AG10803 (cell line): ENCODE results near the gene ARFIP1.

Experiments
- DNase-seq: peaks from one replicate; pipeline ENCODE4 v3.0.0; 2010; ENCODE audit warnings: low read depth
- H3K4me3 ChIP-seq: 2 replicates; pipeline ENCODE4 v1.5.1; 2011; ENCODE audit warnings: mild to moderate bottlenecking, low read length, control low read depth
- TF ChIP-seq, protein P1 (sequence below): conservative IDR thresholded peaks from 2 replicates; pipeline ENCODE4 v1.5.1; 2011; ENCODE audit warnings: mild to moderate bottlenecking, low read length, control low read depth, inconsistent platforms

Gene ARFIP1

GRCh38 chr4:152927737-152928136 lies 148.0 kb downstream of the ARFIP1 start:
- TF ChIP-seq, protein P1, sequence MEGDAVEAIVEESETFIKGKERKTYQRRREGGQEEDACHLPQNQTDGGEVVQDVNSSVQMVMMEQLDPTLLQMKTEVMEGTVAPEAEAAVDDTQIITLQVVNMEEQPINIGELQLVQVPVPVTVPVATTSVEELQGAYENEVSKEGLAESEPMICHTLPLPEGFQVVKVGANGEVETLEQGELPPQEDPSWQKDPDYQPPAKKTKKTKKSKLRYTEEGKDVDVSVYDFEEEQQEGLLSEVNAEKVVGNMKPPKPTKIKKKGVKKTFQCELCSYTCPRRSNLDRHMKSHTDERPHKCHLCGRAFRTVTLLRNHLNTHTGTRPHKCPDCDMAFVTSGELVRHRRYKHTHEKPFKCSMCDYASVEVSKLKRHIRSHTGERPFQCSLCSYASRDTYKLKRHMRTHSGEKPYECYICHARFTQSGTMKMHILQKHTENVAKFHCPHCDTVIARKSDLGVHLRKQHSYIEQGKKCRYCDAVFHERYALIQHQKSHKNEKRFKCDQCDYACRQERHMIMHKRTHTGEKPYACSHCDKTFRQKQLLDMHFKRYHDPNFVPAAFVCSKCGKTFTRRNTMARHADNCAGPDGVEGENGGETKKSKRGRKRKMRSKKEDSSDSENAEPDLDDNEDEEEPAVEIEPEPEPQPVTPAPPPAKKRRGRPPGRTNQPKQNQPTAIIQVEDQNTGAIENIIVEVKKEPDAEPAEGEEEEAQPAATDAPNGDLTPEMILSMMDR, result no peak
- H3K4me3 ChIP-seq, result no peak overlapping the region
- no peak for DNase-seq

DNA sequence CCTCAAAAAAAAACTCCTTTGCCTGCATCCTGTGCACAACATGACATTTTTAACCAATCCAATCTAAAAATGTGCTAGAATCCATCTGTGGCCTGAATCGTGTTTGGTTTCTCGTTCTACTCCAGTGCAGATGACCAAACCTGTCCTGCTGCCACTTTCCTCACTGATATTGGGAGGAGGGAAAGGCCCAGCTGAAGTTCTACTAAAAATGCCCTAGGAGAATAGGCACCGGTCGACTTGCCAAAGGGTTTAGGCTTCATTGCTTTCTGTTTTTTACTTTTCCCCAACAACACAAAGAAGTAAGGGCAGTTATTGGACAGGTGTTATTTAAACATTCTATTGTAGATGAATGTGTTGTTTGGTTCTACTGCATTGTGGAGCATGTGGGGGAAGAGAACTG lies 148.5 kb downstream of the ARFIP1 start:
- no peak for DNase-seq
- no peak overlapping the region for H3K4me3 ChIP-seq
- TF ChIP-seq, protein P1, result no peak

- H3K4me3 ChIP-seq, result no peak overlapping the region
- DNase-seq, result no peak
- TF ChIP-seq, protein P1, result no peak
Measured at GRCh38 chr4:152929888-152930287, 150.1 kb downstream of the ARFIP1 start.

DNA sequence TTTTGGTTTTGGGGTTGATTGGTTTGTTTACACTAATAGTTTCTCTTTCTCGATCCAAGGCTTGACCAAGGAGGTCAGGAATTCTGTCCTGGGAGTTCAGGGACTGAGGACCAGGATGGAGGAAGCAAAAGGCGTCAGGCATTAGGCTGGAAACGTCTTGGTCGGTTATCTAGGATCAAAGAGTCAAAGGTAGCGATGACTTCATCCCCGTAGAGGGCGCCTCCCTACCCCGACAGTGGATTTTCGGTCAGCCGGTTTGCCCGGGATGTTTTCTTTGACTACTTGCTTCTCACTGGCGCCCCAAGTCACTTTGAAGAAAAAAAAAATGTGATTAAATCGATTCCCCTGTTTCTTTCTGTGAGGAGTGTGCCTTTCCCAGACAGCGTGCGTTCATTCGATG lies 155.4 kb downstream of the ARFIP1 start:
- no peak for DNase-seq
- H3K4me3 ChIP-seq, result no peak overlapping the region
- TF ChIP-seq, protein P1, result no peak

- TF ChIP-seq, protein P1, result no peak
- no peak for DNase-seq
- H3K4me3 ChIP-seq, result peak within 1 kb of the TSS; percentile 57
Measured at GRCh38 chr4:152935631-152936445, 156.1 kb downstream of the ARFIP1 start, which contains the start of gene FHDC1. Gene FHDC1 (plus strand): TSS chr4:152936323. CDS start chr4:152943058, 6,735 bp downstream.

- peak overlapping the region; percentile 57 for H3K4me3 ChIP-seq
- TF ChIP-seq, protein P1, result no peak
- DNase-seq, result peak; percentile 19
Measured at GRCh38 chr4:152936446-152937335, 156.9 kb downstream of the ARFIP1 start.
